Cardiac fibroblast (primary cell): ENCODE results near the gene USP2.

Experiments used
- DNase-seq, 2 donors: peaks; one replicate each; pipeline versions ENCODE4 v3.0.0 to v3.0.0-alpha.2; 2010; ENCODE audit warnings: low read depth in 2 of 2
- H3K4me3 ChIP-seq, 2 donors: replicated peaks in 1 of 2; 1 replicate in 1 of 2; 2 replicates in 1 of 2; pipeline ENCODE4 v1.5.1; 2011; ENCODE audit warnings: low read depth in 2 of 2, low read length in 2 of 2, mild to moderate bottlenecking in 2 of 2, moderate library complexity in 1 of 2
- CTCF ChIP-seq: IDR thresholded peaks from one replicate; pipeline ENCODE4 v1.5.1; 2011; ENCODE audit warnings: low read depth, mild to moderate bottlenecking, low read length, inconsistent platforms

The USP2 gene

DNA sequence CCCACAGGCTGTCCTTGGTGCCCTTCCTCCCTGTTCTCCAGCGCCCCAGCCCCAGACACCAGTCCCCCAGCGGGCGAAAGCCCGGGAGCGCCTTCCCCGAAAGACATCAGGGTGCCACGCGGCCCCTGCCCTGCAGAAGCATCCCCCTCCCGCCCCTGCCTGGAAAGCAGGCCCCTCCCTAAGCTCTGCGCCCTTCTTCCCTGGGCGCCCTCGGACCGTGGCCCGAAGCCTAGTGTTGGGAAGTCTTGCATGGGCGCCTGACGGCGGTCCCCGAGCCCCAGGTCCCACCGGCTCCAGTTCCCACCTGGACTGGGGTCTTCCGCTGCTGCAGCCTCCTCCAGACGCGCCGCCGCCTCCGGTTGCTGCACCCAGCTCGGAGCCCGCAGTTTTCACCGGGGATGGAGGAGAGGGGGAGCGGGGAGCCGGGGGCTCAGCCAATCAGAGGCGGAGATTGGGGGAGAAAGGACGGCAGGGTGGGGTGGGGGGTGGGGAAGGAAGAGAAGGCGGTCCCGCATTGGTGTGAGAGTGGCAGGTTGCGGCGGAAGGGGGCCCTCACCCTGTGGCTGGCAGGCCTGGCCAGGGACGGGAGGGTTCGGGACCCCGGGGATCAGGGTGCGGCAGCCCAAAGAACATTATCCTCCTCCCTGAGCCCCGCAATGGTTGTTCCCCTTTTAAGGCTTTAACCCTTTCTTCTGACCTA is 41.5 kb upstream of the USP2 start, which contains the start of gene THY1:
TSS of gene THY1 (minus strand) at position 364 of the 700 bp plus-strand sequence. CDS start 2,267 bp downstream, outside the sequence.
- TF ChIP-seq CTCF: no peak
- DNase-seq: peak in 1 of 2 donors; percentile 43
- H3K4me3 ChIP-seq: peak within 1 kb of the TSS in 1 of 2 donors; percentile 72

- TF ChIP-seq CTCF: no peak
- DNase-seq: peak in 1 of 2 donors; percentile 37
- peak overlapping the region in 1 of 2 donors; percentile 72 for H3K4me3 ChIP-seq
Observed at GRCh38 chr11:119421941-119422808, 40.7 kb upstream of the USP2 start.

- H3K4me3 ChIP-seq: peak overlapping the region in 1 of 2 donors; percentile 72
- TF ChIP-seq CTCF: no peak
- DNase-seq: peak in 1 of 2 donors; percentile 10
Observed at GRCh38 chr11:119421351-119421750, 39.9 kb upstream of the USP2 start.

- TF ChIP-seq CTCF: no peak
- H3K4me3 ChIP-seq: no peak overlapping the region
- no peak for DNase-seq
Observed at GRCh38 chr11:119420631-119421030, 39.1 kb upstream of the USP2 start.

DNA sequence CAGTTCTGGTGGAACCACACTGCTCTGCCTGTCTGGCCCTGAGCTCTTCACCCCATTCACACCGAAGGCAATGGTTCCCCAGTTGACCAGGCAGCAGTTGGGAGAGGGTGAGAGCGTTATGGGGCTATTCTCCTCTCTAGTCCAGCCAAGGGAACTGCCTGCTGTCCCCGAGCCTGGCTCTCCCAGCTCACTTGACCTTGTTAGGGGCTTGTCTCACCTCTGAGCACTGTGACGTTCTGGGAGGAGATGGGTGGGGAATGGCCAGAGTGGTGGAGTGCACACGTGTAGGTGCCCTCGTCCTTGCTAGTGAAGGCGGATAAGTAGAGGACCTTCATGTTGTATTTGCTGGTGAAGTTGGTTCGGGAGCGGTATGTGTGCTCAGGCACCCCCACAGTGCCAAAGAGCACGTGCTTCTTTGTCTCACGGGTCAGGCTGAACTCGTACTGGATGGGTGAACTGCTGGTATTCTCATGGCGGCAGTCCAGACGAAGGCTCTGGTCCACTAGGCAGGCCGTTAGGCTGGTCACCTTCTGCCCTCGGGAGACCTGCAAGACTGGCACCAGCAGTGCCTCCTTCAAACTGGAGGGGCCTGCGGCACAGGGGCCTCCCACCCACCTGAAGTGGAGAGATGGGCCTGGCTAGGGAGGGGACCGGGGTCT is 38.5 kb upstream of the USP2 start:
- DNase-seq: no peak
- no peak overlapping the region for H3K4me3 ChIP-seq
- no peak for TF ChIP-seq CTCF

DNA sequence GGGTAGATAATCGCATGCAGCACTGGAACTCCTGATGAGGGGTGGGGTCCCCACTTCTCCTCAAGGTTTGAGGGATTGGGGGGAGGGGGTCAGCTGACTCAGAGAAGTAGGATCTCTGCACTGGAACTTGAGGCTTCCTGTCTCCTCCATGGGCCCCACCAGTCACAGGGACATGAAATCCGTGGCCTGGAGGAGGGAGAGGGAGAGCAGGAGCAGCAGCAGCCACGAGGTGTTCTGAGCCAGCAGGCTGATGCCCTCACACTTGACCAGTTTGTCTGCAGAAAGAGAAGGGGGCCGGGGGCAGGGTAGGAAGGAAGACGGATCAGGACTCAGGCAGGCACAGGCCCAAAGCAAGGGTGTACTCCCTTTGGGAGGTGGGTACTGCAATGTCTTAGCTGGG is 37.8 kb upstream of the USP2 start:
- TF ChIP-seq CTCF: no peak
- no peak overlapping the region for H3K4me3 ChIP-seq

More for the DNA sequence above, 37.8 kb upstream of the USP2 start:
- no peak for DNase-seq
